Amygdala (tissue), 56 donors: ENCODE data around the gene DUS3L.
A peak's percentile ranks its signal among the peaks of the same experiment; 100 is the strongest.

Experiments used
- DNase-seq, 56 donors: peaks; one replicate each; lab custom pipeline; 2025; lab: John Stamatoyannopoulos, UW

The DUS3L gene

DNA sequence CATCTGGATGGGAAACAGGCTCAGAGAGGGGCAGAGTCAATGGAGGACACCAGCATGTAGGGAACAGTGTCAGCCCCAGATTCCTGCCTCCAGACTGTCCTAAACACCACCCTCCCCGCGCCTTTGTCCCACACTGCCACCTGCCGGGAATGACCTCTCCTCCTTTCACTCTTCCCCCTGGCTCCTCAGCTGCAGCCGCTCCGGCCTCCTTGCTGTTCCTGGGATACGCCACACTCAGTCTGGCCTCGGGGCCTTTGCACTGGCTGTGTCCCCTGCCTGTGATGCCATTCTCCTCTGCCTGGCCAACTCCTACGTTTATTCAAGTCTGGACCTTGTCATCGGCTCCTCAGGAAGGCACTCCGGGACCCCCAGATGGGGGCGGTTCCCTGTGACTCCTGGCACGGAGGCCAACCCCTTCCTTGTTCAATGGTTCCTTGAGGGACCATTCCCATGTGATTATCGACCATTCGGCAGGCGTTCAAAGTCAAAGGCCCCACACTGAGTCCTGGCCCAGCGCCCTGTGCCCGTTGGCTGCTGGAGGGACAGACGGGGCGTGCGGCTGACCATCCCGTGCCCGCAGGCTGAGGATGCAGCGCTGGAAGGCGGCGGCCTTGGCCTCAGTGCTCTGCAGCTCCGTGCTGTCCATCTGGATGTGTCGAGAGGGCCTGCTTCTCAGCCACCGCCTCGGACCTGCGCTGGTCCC lies 32.8 kb upstream of the DUS3L start:
- no peak for DNase-seq

DNA sequence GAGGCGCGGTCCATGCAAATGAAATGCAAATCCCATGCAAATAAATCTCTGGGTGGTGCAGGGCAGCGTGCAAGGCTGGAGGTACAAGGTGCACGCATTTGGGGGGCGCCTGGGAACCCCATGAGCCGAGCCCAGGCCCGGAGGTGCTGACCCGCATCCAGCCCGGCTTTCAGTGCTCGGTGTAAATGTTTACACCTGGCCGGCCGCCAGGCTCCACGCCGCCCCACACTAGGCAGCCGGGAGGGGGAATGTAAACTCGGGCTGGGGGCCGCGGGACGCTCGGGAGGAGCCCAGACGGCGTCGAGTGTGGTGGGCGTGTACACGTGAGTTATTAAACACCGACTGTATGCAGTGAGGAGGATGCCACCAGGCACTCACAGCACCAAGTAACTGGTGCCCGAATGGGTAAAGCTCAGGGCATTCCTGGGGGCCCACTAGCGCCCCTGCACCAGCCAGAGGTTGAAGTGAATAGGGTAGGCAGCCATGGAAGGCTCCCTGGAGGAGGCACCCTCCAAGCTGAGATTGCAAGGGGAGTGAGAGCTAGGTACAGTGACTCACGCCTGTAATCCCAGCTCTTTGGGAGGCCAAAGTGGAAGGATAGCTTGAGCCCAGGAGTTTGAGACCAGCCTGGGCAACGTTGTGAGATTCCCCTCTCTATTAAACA lies 31.4 kb upstream of the DUS3L start:
- no peak for DNase-seq

DNA sequence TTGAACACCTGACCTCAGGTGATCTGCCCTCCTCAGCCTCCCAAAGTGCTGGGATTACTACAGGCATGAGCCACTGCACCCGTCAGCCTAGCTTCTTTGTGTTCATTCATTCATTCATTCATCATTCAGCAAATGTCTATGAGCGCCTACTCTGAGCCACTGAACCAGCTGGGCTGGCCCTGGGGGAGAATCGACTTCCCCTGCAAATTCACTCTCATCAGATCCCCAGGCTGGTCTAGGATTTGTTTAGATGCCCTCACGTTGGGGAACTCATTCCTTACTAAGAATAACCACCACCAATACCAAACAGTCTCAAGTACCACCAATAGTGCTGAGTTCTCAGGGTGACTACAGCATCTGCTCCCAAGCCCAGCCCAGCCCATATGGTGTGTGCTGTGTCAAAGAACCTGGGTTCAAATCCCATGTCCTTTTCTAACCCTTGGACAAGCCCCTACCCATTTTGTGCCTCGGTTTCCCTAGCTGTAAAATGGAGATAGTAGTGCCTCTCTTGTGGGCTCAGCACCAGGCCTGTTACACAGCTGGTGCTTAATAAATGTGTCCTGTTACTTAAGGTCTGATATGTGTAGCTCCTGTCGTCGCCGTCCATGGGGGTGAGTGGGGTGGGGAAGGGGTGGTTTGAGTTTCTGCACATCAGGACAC lies 30.7 kb upstream of the DUS3L start:
- no peak for DNase-seq

DNA sequence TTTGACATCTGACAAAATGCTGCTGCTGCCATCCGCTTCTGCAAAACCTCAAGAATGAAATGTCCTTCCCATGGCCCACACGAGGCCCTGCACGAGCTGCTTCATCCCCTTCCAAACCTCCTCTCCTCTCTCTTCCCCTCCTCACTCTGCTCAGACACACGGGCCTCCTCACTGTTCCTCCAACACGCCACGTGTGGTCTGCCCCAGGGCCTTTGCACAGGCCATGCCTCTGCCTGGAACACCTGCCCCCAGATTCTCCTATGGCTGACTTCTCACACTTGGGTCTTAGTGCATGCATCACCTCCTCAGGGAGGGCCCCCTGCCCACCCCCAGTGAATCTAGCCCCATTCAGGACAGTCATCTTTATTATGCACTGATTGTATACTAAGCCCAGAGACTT lies 29.8 kb upstream of the DUS3L start:
- no peak for DNase-seq

DNA sequence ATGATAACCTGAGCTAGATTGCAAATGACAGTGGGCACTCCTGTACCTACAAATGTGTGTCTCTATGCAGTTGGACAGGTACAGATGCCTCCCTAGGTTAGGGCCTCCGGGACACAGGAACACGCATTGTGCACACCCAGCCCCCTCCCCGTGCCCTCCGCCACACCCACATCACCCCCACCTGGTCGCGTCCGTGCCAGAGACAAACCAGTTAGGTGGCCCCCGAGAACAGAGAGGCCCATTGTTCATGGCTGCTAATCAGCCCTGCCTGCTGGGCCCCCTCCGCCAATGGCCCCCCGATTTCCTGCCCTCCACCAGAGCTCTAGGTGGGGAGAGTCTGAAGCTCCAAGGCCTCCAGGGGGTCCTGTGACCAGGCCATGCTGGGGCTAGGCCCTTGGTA lies 27.6 kb upstream of the DUS3L start:
- DNase-seq, result no peak

DNA sequence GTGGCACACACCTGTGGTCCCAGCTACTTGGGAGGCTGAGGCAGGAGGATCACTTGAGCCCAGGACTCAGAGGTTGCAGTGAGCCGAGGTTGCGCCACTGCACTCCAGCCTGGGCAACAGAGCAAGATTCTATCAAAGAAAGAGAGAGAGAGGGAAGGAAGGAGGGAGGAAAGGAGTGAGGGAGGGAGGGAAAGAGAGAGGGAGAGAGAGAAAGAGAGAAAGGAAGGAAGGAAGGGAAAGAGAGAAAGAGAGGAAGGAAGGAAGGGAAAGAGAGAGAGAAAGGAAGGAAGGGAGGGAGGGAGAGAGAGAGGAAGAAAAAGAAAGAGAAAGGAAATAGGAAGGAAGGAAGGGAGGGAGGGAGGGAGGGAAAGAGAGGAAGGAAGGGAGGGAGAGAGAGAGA lies 26.3 kb upstream of the DUS3L start:
- DNase-seq, result no peak

DNA sequence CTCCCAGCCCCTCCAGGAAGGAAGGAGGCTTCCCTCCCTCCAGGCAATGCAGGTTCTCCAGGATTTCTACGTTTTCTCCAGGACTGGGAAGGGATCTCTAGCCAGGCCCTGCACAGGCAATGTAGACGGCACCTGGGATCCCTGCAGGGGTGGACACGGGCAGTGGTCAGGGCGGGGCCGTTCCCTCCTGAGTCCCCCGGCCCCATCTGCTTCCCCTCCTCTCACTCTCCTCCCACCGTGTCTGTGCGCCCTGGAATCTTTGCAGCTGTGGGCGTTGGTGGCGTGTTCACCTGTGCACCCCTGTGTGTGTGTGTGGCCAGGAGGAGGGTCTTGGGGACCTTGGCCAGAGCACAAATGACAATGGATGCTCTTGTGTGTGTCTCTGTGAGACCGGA lies 23.9 kb upstream of the DUS3L start:
- DNase-seq, result no peak

DNA sequence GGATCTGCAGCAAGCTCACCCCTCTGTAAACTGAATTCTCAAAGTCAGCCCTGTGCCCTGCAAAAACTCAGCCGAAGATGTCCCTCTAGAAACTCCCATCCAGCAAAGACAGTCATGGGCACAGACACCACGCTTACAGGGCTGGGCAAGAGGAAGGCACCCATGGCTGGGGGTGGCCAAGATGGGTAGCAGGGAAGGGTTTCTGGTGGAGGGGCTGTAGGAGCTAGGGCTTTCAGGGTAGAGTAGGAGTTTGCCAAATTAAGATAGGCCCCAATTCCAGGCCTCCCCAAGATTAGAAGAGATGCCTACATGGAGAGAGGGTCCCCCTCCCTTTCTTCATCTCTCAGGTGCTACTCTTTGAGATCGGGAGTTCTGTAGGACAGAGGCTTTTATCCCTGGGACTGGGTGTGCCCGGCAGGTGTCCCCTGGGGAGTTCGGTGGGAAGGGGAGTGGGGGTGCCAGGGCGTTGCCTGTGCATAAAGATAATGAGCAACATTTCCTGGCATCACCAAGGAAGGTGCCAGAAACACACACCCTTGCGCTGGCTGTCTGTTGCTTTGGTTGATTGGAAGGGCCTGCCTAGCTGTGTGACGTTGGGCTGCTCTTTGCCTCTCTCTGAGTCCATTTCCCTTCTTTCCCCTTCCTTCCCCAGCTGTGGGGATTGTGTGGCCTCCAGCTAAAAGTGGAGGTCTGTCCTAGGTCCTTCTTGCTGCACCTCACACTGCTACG lies 23.3 kb upstream of the DUS3L start:
- DNase-seq, result no peak

DNA sequence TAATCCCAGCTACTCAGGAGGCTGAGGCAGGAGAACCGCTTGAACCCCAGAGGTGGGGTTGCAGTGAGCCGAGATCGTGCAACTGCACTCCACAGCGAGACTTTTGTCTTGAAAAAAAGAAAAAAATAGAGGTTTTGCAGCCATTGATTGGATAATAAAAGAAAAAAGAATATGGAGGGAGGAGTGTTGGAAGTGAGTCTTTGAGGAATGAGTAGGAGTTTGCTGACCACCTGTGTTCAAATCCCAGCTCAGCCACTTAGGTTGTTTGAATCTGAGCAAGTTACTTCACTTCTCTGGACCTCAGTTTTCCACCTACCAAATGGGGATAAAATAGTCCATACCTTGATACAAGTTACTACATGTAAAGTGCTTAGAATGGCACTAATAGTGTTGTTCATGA lies 20.2 kb upstream of the DUS3L start:
- no peak for DNase-seq

DNA sequence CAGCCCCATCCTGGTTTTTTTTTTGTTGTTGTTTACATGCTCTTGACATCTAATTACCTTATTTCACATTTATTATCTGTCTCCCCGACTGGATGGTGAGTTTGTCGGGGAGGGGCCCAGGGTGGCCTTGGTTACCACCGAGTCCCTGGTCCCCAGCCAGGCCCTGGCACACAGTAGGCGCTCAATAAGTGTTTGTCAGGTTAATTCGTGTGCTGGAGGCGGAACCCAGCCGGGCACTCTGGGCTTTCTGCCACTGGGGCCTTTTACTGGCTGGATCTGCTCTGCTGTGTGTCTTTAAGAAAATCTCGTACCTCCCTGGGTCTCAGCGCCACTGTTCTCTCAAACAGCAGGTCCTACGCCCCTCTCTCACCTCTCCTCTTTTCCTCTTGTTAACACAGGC lies 18.5 kb upstream of the DUS3L start:
- no peak for DNase-seq

DNA sequence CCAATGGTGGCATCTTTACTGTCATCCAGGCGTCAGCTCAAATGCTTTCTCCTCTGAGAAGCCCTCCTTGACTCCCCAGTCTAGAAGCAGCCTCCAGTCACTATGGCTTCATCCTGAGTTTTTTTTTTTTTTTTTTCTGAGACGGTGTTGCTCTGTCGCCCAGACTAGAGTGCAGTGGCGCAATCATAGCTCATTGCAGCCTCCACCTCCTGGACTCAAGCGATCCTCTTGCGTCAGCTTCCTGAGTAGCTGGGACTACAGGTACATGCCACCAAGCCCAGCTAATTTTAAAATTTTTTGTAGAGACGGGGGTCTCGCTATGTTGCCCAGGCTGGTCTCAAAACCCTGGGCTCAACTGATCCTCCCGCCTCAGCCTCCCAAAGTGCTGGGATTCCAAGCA lies 18.1 kb upstream of the DUS3L start:
- no peak for DNase-seq

DNA sequence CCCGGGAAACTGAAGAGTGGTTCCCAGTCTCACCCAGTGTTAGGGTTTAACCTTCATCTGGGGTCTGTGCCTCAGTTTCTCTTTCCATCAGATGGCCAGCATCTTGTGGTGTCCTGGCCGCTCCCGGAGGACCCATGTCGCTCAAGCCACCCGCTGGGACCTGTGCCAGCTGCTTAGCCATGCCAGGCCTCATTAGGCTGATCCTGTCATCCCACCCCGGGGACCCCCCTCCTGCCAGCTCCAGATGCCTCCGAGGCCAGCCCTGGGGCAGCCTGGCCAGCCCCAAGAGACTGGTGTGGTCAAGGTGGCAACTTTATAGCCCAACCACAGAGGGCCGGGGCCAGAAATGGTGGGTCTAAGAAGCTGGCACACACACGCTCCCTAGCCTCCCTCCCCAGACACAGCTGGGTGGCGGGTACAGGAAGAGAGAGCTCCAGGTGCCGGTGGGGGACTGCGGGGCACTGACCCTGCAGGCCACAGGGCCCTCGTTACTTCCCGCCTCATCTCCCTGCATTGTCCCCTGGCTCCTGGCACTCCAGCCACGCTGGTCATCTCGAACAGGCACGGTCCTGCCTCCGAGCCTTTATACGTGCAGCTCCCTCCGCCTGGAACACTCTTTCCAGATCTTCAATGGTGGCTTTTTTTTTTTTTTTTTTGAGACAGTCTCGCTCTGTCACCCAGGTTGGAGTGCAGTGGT lies 17.3 kb upstream of the DUS3L start:
- DNase-seq, result no peak

DNA sequence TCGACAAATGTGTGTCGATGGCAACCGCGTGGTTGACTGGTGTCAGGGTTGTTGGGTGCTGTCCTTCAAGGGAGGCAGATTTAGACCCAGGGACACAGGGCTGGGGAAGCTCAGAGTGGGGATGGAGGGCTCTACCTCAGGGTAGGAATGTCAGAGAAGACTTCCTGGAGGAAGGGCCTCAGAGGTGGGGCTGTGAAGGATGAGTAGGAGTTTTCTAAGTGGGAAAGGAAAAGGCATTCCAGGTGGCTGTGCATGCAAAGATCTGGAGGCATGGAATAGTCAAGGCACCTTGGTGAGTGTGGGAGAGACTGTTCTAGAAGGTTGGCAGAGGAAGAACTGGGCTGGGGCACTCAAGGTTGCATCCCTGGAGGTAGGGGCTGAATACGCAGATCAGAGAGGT lies 15.9 kb upstream of the DUS3L start:
- DNase-seq, result no peak

DNA sequence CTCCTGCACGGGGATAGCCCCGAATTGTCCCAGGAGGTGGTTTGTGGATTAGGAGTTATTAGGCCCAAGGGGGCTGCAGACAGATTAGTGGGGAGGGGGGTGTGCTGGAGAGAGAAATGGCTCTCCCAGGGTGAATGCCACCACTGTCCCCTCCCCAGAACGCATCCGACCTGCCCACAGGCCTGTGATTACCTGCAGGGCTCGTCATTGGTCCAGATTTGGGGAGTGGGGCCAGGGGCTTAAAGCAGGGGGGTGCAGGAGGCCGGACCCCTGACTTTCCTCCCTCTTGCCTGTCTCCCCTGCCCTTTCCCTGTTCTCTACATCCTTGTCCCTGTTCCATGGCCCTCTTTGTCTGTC lies 15.1 kb upstream of the DUS3L start:
- DNase-seq, result no peak

DNA sequence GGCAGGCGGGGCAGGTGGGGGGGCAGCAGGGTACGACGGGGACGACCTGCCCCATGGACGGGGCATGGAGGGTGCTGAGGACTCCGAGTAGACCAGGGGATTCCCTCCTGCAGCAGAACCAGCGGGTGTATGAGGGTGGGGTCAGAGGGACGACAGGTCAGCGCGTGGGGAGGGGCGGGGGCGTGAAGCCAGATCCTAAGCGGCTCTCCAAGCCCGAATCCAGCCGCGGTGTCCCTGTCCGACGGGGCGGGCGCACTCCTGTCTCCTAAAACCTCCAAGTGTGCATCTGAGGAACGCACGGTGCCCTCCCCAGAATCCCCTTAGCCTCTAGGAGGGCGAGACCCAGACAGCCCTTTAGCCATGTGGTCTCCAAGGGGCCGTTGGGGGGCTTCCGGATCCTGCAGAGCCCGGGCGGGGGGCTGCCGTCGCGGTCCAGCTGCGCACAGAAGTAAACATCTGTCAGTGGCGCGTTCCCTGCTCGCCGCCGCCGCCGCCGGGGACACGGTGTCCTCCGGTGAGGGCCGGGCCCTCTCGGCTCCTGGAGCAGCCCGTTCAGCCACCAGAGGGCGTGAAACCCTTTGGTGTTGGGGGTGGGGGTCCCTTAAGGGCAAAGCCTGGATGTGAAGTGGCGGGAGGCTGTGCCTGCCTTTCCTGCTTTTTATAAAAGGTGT lies 14.6 kb upstream of the DUS3L start:
- peak in 3 of 56 donors; percentile 4 to 13 (median 5) for DNase-seq

DNA sequence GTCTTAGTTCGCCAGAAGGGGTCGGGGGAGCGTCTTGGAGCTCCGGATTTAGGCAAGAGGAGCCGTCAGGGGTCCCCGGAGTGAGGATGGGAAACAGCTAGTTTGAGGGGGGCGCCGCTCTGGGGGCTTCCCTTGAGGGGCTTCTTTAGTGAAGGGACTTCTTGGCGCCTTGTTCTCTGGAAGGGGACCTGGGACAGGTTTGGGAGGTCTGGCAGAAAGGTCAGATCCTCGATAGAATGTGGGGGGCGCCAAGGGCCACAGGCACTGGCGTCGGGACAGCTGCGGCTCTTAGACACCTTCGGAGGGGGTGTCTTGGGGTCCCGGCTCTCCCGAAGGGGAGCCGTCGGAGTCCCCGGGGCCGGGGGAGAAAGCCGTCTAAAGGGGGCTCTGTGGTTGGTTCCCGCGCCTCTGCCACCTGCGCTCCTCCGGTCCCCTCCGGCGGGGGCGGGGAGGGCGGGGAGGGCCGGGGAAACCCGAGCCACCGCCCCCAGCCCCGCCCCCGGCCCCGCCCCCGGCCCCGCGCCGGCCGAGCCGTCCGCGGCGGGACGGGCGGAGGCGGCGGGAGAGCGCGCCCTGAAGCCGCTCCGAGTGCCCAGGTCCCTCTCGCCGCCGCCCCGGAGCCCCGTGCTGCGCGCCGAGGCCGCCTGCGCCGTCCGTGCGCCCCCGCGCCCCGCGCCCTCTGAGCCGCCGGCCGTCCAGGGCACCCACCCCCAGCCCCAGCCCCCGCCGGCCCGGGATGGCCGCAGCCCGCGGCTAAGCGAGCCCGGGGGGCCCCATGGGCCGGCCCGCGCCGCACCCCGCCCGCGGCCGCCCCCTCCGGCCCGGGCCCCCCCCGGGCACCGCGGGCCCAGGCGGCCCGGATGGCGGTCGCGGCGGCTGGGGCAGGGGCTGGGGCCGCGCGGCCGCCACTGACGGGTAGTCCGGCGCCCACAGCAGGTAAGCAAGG lies 13.8 kb upstream of the DUS3L start, which contains the start of gene NRTN:
Gene NRTN (plus strand): TSS at position 552 of the 946 bp plus-strand sequence. CDS start 19,099 bp downstream, outside the sequence.
- DNase-seq, result no peak

DNA sequence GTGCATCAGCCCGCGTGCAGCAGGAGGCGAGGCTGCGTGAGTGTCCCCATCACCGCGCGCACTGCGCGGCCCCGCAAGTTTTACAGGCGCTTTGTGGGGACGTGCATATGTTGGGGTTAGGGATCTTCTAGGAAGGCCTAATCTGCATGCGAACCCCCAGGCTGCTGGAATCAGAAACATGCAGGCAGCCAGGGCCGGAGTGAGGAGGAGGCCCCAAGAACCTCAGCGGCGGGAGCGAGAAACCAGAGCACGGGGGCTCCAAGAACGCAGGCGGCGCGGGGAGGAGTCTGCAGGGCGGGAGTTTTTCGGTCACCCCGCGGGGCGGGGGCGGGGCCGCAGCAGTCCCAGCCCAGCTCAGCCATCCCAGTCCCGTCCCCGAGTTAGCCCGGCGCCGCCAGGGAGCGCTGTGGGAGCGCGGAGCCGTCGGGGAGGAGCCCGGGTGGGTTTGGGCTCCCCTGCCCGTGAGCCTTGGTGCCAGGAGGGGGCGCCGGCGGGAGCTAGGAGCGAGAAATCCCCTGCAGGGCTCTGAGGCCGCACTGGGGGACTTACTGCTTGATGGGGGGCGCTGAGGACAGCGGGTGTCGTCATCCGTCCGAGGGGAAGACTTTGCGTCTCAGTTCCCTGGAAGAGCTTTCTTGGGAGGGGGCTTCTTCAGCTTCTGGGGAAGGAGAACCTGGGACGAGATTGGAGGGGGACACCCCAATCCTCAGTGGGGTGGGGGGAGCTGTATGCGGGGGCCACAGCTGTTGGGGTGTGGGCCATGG lies 13.0 kb upstream of the DUS3L start:
- DNase-seq, result peak in 32 of 56 donors; percentile 5 to 62 (median 28)

DNA sequence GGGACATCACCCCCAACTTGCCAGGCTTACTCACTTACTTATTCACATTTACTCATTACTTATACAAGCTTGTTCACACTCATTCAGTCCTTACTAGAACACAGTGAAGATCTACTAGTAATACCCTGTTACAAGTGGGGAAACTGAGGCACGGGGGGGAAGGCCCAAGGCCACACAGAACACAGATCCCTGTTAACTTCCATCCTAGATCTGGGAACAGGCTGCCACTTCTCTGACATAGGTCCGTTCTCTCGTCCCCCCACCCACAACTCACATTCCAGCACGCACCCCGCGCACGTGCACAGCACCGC lies 12.4 kb upstream of the DUS3L start:
- no peak for DNase-seq
